Osteoblast (primary cell): ENCODE results near the gene TUBB2B. TPM values are rescaled to one million over a fixed set of nuclear protein-coding genes. Genes with fewer than 3 reads are reported as not detected.
A peak's percentile ranks its signal among the peaks of the same experiment; 100 is the strongest.

Source experiments
- DNase-seq: peaks from one replicate; pipeline ENCODE4 v3.0.0; 2011; ENCODE audit warnings: low spot score, mixed read lengths; ENCODE audit not compliant: insufficient read length; ENCODE audit errors: missing footprints
- H2AFZ ChIP-seq: 2 replicates; pipeline ENCODE4 v1.6.0; 2011; ENCODE audit warnings: mild to moderate bottlenecking, low read length
- H3K27ac ChIP-seq: 2 replicates; pipeline ENCODE4 v1.5.1; 2011; ENCODE audit warnings: mild to moderate bottlenecking, low read depth, low read length, moderate library complexity
- H3K27me3 ChIP-seq: 2 replicates; pipeline ENCODE4 v1.6.0; 2012; ENCODE audit warnings: mild to moderate bottlenecking, control low read depth, inconsistent platforms, low read length, moderate library complexity; ENCODE audit not compliant: insufficient read depth
- H3K36me3 ChIP-seq: 2 replicates; pipeline ENCODE4 v1.5.1; 2011; ENCODE audit warnings: mild to moderate bottlenecking, low read length, control low read depth, moderate library complexity; ENCODE audit not compliant: insufficient read depth
- H3K4me1 ChIP-seq: 2 replicates; pipeline ENCODE4 v1.5.1; 2011; ENCODE audit warnings: mild to moderate bottlenecking, low read length, control low read depth, moderate library complexity; ENCODE audit not compliant: insufficient read depth
- H3K4me2 ChIP-seq: 2 replicates; pipeline ENCODE4 v1.6.0; 2011; ENCODE audit warnings: mild to moderate bottlenecking, low read length; ENCODE audit not compliant: insufficient read depth
- H3K4me3 ChIP-seq: fragments of 200-600 bp; sonication (generic); 3 replicates; pipeline ENCODE4 v1.5.1; 2012; ENCODE audit warnings: mild to moderate bottlenecking, low read length, inconsistent platforms; ENCODE audit not compliant: insufficient read depth
- H3K79me2 ChIP-seq: 2 replicates; pipeline ENCODE4 v1.6.0; 2012; ENCODE audit warnings: mild to moderate bottlenecking, low read length, control low read depth, inconsistent platforms; ENCODE audit not compliant: insufficient read depth
- H3K9me3 ChIP-seq: 2 replicates; pipeline ENCODE4 v1.5.1; 2011; ENCODE audit warnings: low read depth, low read length, control low read depth
- H4K20me1 ChIP-seq: 2 replicates; pipeline ENCODE4 v1.6.0; 2012; ENCODE audit warnings: mild to moderate bottlenecking, low read length, control low read depth; ENCODE audit not compliant: insufficient read depth
- total RNA-seq: library from RNA; depleted of rRNA; stranded (reverse); fragments of >200 nt; gene quantifications from 2 replicates; pipeline ENCODE4 v1.2.3, GENCODE V29; 2012
- TF ChIP-seq, protein P1 (sequence below): IDR thresholded peaks from 2 replicates; pipeline ENCODE4 v1.5.1; 2011; ENCODE audit warnings: mild to moderate bottlenecking, low read depth, low read length, moderate library complexity; ENCODE audit errors: extremely low read depth

TUBB2B gene
- total RNA-seq, 1 donor: 9.0 TPM

DNA sequence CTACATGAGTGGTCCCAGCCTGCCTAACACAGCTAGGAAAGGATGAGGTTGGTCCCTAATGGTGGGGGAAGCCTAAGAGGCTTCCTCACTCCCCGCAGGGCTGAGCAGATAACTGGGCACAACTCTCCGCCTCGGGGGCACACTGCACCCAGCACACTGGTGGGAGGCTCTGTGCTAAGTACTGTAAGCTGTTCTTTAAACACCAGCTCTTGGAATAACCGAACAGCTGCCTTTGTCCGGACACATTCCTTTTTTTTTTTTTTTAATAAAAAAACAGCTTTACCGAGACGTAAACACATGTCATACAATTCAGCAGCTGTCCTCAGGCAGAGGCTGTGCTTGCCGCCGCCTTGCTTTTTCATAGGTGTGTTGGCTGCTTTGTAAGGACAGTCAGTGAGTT lies 38.2 kb upstream of the TUBB2B start:
- peaks cover 56% of the 10 kb centered on the region for H3K79me2 ChIP-seq
- H2AFZ ChIP-seq: no peak overlapping the region
- H3K4me2 ChIP-seq: no peak overlapping the region
- no peak overlapping the region for H3K27ac ChIP-seq
- H4K20me1 ChIP-seq: peaks cover 26% of the 10 kb centered on the region
- no peak overlapping the region for H3K4me3 ChIP-seq
- peaks cover 4% of the 10 kb centered on the region for H3K4me1 ChIP-seq
- TF ChIP-seq, protein P1, sequence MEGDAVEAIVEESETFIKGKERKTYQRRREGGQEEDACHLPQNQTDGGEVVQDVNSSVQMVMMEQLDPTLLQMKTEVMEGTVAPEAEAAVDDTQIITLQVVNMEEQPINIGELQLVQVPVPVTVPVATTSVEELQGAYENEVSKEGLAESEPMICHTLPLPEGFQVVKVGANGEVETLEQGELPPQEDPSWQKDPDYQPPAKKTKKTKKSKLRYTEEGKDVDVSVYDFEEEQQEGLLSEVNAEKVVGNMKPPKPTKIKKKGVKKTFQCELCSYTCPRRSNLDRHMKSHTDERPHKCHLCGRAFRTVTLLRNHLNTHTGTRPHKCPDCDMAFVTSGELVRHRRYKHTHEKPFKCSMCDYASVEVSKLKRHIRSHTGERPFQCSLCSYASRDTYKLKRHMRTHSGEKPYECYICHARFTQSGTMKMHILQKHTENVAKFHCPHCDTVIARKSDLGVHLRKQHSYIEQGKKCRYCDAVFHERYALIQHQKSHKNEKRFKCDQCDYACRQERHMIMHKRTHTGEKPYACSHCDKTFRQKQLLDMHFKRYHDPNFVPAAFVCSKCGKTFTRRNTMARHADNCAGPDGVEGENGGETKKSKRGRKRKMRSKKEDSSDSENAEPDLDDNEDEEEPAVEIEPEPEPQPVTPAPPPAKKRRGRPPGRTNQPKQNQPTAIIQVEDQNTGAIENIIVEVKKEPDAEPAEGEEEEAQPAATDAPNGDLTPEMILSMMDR: no peak
- DNase-seq: no peak
- H3K36me3 ChIP-seq: peaks cover 37% of the 10 kb centered on the region
- no peaks in the 10 kb centered on the region for H3K27me3 ChIP-seq
- H3K9me3 ChIP-seq: no peaks in the 10 kb centered on the region

GRCh38 chr6:3264356-3264755 lies 36.9 kb upstream of the TUBB2B start:
- Histone ChIP-seq H3K36me3 (peaks cover 33% of the 10 kb centered on the region), H4K20me1 (peaks cover 22% of the 10 kb centered on the region), H2AFZ (no peak overlapping the region), H3K79me2 (peaks cover 66% of the 10 kb centered on the region), H3K27ac (no peak overlapping the region), H3K4me3 (no peak overlapping the region), H3K4me1 (peaks cover 14% of the 10 kb centered on the region), H3K9me3 (no peaks in the 10 kb centered on the region), H3K27me3 (no peaks in the 10 kb centered on the region), H3K4me2 (no peak overlapping the region)
- peak; percentile 44 for DNase-seq
- TF ChIP-seq, protein P1: no peak

- H3K36me3 ChIP-seq: peaks cover 28% of the 10 kb centered on the region
- peaks cover 18% of the 10 kb centered on the region for H3K4me1 ChIP-seq
- H2AFZ ChIP-seq: no peak overlapping the region
- H4K20me1 ChIP-seq: peaks cover 18% of the 10 kb centered on the region
- H3K79me2 ChIP-seq: peaks cover 69% of the 10 kb centered on the region
- no peak overlapping the region for H3K4me2 ChIP-seq
- H3K27me3 ChIP-seq: no peaks in the 10 kb centered on the region
- peak; percentile 47 for DNase-seq
- no peaks in the 10 kb centered on the region for H3K9me3 ChIP-seq
- no peak overlapping the region for H3K4me3 ChIP-seq
- no peak overlapping the region for H3K27ac ChIP-seq
- TF ChIP-seq, protein P1: no peak
Measured at GRCh38 chr6:3263096-3263495, 35.6 kb upstream of the TUBB2B start.

- H3K79me2 ChIP-seq: peaks cover 69% of the 10 kb centered on the region
- H3K27ac ChIP-seq: no peak overlapping the region
- H3K9me3 ChIP-seq: no peaks in the 10 kb centered on the region
- no peak overlapping the region for H3K4me2 ChIP-seq
- peaks cover 19% of the 10 kb centered on the region for H3K4me1 ChIP-seq
- no peak overlapping the region for H2AFZ ChIP-seq
- TF ChIP-seq, protein P1: no peak
- peaks cover 3% of the 10 kb centered on the region for H3K27me3 ChIP-seq
- H3K36me3 ChIP-seq: peaks cover 19% of the 10 kb centered on the region
- H4K20me1 ChIP-seq: peaks cover 18% of the 10 kb centered on the region
- H3K4me3 ChIP-seq: no peak overlapping the region
- peak; percentile 26 for DNase-seq
Measured at GRCh38 chr6:3261921-3262320, 34.5 kb upstream of the TUBB2B start.
